Right renal pelvis (tissue), 4 donors: Measurements from ENCODE around the gene OR6Y1. TPM values are rescaled to one million over a fixed set of nuclear protein-coding genes. Genes with fewer than 3 reads are reported as not detected.

Experiments
- DNase-seq, 4 donors: peaks; one replicate each; pipeline ENCODE4 v3.0.0-alpha.2; 2013; ENCODE audit warnings: low read depth in 4 of 4, low spot score in 3 of 4, missing footprints in 1 of 4
- polyA plus RNA-seq, 4 donors: library from polyadenylated mRNA; unstranded; fragments of 120-200 nt; gene quantifications; one replicate each; pipeline ENCODE4 v1.2.1, GENCODE V29; 2013; ENCODE audit not compliant: insufficient read length in 4 of 4

The OR6Y1 gene
- polyA plus RNA-seq, 4 donors = not detected

- DNase-seq = no peak
Measured at GRCh38 chr1:158507511-158507910, 46.7 kb downstream of the OR6Y1 start.

GRCh38 chr1:158506369-158506987, 47.7 kb downstream of the OR6Y1 start:
- no peak for DNase-seq

DNA sequence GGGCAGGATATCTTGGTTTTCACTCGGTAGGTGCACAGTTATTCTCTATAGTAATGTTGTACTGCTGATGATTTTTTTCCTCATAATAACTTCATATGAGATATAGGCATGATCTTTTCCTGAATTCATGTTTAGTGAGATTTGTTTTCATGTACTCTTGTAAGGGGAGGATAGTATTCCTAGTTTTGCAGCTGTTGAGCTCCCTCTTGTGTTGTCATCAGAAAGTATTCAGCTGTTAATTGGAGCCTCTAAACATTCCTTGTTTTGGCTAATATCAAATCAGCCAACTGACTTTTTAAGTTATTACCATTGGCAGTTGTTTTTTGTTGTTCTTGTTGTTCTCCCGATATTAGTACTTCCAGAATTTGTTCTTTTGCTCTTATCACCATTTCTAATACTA, 57.8 kb downstream of the OR6Y1 start:
- DNase-seq = peak in 2 of 4 donors; percentile 7 to 10

DNA sequence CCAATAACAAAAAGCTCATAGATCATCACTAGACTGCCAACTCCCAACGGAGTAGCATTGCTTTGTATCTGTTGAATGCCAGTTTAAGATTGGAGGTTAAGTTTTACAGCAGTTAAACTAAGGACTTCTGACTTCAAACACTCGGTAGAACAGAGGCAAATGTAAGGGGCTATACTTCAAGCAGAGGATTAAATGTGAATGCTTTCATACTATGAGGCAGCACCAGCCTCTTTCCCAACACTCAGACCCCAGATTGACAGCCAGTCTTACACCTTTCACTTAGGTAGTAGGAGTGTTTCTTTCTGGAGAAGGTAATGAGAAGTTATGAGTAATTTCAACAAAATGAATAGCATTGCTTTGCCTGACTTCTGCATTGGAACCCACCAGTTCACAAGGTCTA, 59.4 kb downstream of the OR6Y1 start:
- no peak for DNase-seq

Other genes with a start within 250 kb of the OR6Y1 start
- under 1 TPM in 1 of 4 donors, not detected in 3; 0.61 TPM for gene CD1B, start 222.9 kb downstream of the OR6Y1 start, polyA plus RNA-seq
- 1 to 10 TPM in 1 of 4 donors, under 1 TPM in 1, not detected in 2; 0.21 to 1.8 TPM for gene CD1E, start 200.5 kb downstream of the OR6Y1 start, polyA plus RNA-seq
- not detected for gene OR10T2, start 154.9 kb downstream of the OR6Y1 start, polyA plus RNA-seq
- under 1 TPM in 1 of 4 donors, not detected in 3; 0.01 TPM for gene OR10K2, start 128.2 kb downstream of the OR6Y1 start, polyA plus RNA-seq
- gene OR10K1, start 92.6 kb downstream of the OR6Y1 start, polyA plus RNA-seq = under 1 TPM in 1 of 4 donors, not detected in 3; 0.06 TPM
- not detected for gene OR10R2, start 82.2 kb downstream of the OR6Y1 start, polyA plus RNA-seq
- gene OR6P1, start 16.2 kb upstream of the OR6Y1 start, polyA plus RNA-seq = not detected
- not detected for gene OR10X1, start 25.5 kb upstream of the OR6Y1 start, polyA plus RNA-seq
- gene OR10Z1, start 50.9 kb upstream of the OR6Y1 start, polyA plus RNA-seq = under 1 TPM; 0.03 to 0.06 (median 0.03) TPM
- gene SPTA1, start 132.3 kb upstream of the OR6Y1 start, polyA plus RNA-seq = 1 to 10 TPM; 1.2 to 2.4 (median 1.3) TPM
- not detected for gene OR6K2, start 146.2 kb upstream of the OR6Y1 start, polyA plus RNA-seq
- under 1 TPM in 3 of 4 donors, not detected in 1; 0.08 to 0.13 (median 0.11) TPM for gene OR6K3, start 166.3 kb upstream of the OR6Y1 start, polyA plus RNA-seq
- gene OR6K6, start 200.3 kb upstream of the OR6Y1 start, polyA plus RNA-seq = not detected
- gene OR6N1, start 217.8 kb upstream of the OR6Y1 start, polyA plus RNA-seq = under 1 TPM in 1 of 4 donors, not detected in 3; 0.14 TPM
- not detected for gene OR6N2, start 226.8 kb upstream of the OR6Y1 start, polyA plus RNA-seq